Tibial nerve (tissue), 4 donors: Measurements from ENCODE around the gene LMNB1.

Experiments
- EP300 ChIP-seq, 2 donors: sonication (generic); formaldehyde crosslinking; IDR thresholded peaks; one replicate each; pipeline ENCODE4 v1.6.1; 2017; ENCODE audit warnings: antibody characterized with exemption in 2 of 2, mild to moderate bottlenecking in 1 of 2
- TF ChIP-seq, protein P1 (sequence below), 5 experiments: fragments of 200-600 bp in 3 of 5; fragments of 450-650 bp in 2 of 5; sonication (generic) in 3 of 5; IDR thresholded peaks; one replicate each; pipeline ENCODE4 v1.5.1; 2016 to 2019; ENCODE audit warnings: antibody characterized with exemption in 5 of 5, mild to moderate bottlenecking in 3 of 5, moderate library complexity in 2 of 5

DNA sequence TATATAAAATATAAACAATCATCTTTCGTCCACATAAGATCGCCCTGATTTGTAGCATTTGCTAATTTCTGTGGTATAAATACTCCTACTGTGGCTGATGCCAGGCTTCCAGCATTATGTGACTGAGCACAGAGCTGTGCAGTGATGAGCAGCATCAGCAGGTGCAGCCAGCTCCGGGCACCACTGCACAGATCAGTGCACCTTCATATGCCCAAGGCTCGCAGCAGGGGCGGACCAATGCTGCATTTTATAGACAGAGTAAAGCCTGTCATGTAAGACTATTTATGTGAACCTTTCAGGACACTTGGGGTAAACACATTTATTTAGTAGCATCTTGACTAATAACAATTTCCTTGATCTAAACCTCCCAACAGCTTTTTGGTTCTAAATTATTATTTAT lies 53.1 kb downstream of the LMNB1 start:
- TF ChIP-seq, protein P1, sequence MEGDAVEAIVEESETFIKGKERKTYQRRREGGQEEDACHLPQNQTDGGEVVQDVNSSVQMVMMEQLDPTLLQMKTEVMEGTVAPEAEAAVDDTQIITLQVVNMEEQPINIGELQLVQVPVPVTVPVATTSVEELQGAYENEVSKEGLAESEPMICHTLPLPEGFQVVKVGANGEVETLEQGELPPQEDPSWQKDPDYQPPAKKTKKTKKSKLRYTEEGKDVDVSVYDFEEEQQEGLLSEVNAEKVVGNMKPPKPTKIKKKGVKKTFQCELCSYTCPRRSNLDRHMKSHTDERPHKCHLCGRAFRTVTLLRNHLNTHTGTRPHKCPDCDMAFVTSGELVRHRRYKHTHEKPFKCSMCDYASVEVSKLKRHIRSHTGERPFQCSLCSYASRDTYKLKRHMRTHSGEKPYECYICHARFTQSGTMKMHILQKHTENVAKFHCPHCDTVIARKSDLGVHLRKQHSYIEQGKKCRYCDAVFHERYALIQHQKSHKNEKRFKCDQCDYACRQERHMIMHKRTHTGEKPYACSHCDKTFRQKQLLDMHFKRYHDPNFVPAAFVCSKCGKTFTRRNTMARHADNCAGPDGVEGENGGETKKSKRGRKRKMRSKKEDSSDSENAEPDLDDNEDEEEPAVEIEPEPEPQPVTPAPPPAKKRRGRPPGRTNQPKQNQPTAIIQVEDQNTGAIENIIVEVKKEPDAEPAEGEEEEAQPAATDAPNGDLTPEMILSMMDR (IDR thresholded peaks at IDR 0.05): no peak
- TF ChIP-seq EP300 (IDR thresholded peaks at IDR 0.05): no peak
